DND-41 (cell line): Measurements from ENCODE around the gene LMF2.

Experiments
- ATAC-seq: fragments of 200-7000 bp; cut with Tn5 transposase; 3 replicates; pipeline ENCODE4 v1.9.1; 2021; ENCODE audit warnings: low read depth; ENCODE audit not compliant: insufficient read depth
- DNase-seq: peaks from one replicate; pipeline ENCODE4 v3.0.0-alpha.2; 2020
- H2AFZ ChIP-seq: 2 replicates; pipeline ENCODE4 v1.6.0; 2012; ENCODE audit warnings: low read depth, low read length
- H3K27ac ChIP-seq: 2 replicates; pipeline ENCODE4 v1.5.1; 2012; ENCODE audit warnings: low read length, inconsistent platforms
- H3K27me3 ChIP-seq: fragments of 200-600 bp; sonication (generic); 2 replicates; pipeline ENCODE4 v1.6.0; 2012; ENCODE audit warnings: low read length, mild to moderate bottlenecking, inconsistent platforms; ENCODE audit not compliant: insufficient read depth, poor library complexity
- H3K36me3 ChIP-seq: 2 replicates; pipeline ENCODE4 v1.5.1; 2012; ENCODE audit warnings: low read length, inconsistent platforms; ENCODE audit not compliant: insufficient read depth
- H3K4me1 ChIP-seq: 2 replicates; pipeline ENCODE4 v1.5.1; 2012; ENCODE audit warnings: mild to moderate bottlenecking, low read length; ENCODE audit not compliant: insufficient read depth
- H3K4me2 ChIP-seq: 2 replicates; pipeline ENCODE4 v1.6.0; 2012; ENCODE audit warnings: mild to moderate bottlenecking, moderate library complexity, low read length, inconsistent platforms; ENCODE audit not compliant: insufficient read depth
- H3K4me3 ChIP-seq, 2 experiments: fragments of 200-600 bp in 1 of 2; shearing (Covaris generic) in 1 of 2; 2 replicates each; pipeline ENCODE4 v1.5.1; 2012 to 2016; ENCODE audit warnings: inconsistent platforms in 2 of 2, low read length in 2 of 2, mild to moderate bottlenecking in 2 of 2, low read depth in 1 of 2, moderate library complexity in 1 of 2
- H3K79me2 ChIP-seq: 2 replicates; pipeline ENCODE4 v1.6.0; 2012; ENCODE audit warnings: low read length, inconsistent platforms; ENCODE audit not compliant: insufficient read depth
- H3K9ac ChIP-seq: 2 replicates; pipeline ENCODE4 v1.6.0; 2012; ENCODE audit warnings: low read depth, mild to moderate bottlenecking, inconsistent platforms, low read length, moderate library complexity
- H3K9me3 ChIP-seq: 2 replicates; pipeline ENCODE4 v1.5.1; 2012; ENCODE audit warnings: low read length, moderate library complexity, mild to moderate bottlenecking, inconsistent platforms; ENCODE audit not compliant: insufficient read depth, severe bottlenecking
- H4K20me1 ChIP-seq: 2 replicates; pipeline ENCODE4 v1.6.0; 2012; ENCODE audit warnings: low read length; ENCODE audit not compliant: insufficient read depth
- CTCF ChIP-seq: IDR thresholded peaks from 2 replicates; pipeline ENCODE4 v1.5.1; 2012; ENCODE audit warnings: borderline replicate concordance, low read length, moderate library complexity, mild to moderate bottlenecking; ENCODE audit not compliant: poor library complexity, severe bottlenecking; ENCODE audit errors: extremely low read depth
- EZH2 ChIP-seq: IDR thresholded peaks from 3 replicates; pipeline ENCODE4 v1.6.1; 2012; ENCODE audit warnings: borderline replicate concordance, low read depth, mild to moderate bottlenecking, moderate library complexity, low read length, inconsistent platforms; ENCODE audit not compliant: severe bottlenecking

Gene LMF2

DNA sequence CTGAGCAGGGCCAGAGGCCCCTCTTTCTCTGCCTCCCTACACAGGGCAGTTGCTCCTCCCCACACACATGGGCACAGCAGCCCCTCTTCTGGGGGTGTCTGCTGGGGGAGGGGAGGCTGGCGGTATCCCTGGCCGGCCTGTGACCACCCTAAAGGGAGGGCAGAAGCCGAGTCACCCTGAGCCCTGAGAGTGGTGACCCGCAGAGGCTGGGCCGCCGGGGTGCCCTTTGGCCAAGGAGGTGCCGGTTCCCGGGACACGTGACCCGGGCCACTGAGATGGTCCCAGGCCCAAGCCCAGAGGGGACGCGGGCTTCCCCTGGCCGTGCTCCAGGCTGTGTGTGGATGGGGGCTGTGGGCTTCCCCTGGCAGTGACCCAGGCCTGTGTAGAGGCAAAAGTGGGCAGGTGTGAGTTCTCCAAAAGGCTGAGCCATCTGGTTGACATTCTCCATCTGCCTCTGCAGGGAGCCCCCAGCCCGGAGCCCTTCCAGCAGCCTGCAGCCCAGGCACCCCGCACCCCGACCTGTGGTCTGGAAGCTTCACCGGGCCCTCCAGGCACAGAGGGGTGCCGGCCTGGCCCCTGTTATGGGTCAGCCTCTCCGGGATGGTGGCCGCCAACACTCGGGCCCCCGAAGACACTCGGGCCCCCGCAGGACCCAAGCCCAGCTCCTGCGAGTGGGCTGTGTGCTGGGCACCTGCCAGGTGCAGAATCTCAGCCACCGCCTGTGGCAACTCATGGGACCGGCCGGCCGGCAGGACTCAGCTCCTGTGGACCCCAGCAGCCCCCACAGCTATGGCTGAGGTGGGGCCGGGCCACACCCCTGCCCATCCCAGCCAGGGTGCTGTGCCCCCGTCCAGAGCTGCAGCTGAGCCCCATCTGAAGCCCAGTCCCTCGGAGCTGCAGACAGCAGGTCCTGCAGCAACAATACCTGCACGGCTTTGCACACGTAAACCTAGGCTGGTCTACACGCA is 25.1 kb downstream of the LMF2 start:
- Histone ChIP-seq H3K4me1 (no peaks in the 10 kb centered on the region), H3K79me2 (no peaks in the 10 kb centered on the region), H3K9ac (no peak overlapping the region), H3K4me2 (no peak overlapping the region), H3K27ac (no peak overlapping the region), H3K9me3 (no peaks in the 10 kb centered on the region), H3K4me3 (no peak overlapping the region), H4K20me1 (no peaks in the 10 kb centered on the region), H3K27me3 (no peaks in the 10 kb centered on the region), H3K36me3 (no peaks in the 10 kb centered on the region), H2AFZ (no peak overlapping the region)
- TF ChIP-seq CTCF (no peak), EZH2 (no peak)
- no peak for DNase-seq
- no peak for ATAC-seq

DNA sequence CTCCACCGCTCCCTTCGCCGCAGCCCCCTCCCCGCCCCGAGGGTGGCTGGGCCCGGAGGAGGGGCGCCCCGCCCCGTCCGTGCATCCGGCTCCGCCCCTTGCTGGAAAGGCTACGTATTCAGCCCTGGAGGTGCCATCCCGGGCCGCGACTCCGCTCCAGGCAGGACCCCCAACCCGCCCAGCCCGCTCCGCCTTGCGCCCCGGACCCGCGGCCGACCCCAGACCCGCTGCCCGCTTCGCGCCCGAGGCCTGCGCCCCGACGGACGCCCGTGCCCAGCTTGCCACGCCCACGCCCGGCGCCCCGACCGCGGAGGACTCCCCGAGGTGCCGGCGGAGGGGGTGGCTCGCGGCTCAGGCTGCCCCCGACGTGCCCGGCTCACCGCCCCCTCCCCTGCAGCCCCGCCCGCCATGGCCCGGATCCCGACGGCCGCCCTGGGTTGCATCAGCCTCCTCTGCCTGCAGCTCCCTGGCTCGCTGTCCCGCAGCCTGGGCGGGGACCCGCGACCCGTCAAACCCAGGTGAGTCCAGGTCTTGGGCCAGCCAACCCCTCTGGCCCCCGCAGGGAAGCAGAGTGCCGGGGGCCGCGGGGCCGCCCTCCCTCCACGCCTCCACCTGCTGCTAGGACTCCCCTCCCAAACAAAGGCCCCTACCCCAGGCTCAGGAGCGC is 25.9 kb downstream of the LMF2 start, which contains the start of gene ADM2:
ADM2 (plus strand) TSS at position 104 of the 667 bp plus-strand sequence; CDS start at position 409, 305 bp downstream.
- Histone ChIP-seq H3K27ac (no peak within 1 kb of the TSS), H3K4me1 (peaks cover 5% of the 10 kb centered on the region), H3K27me3 (no peaks in the 10 kb centered on the region), H4K20me1 (no peaks in the 10 kb centered on the region), H3K9me3 (no peaks in the 10 kb centered on the region), H3K79me2 (no peaks in the 10 kb centered on the region), H3K9ac (no peak within 1 kb of the TSS), H2AFZ (no peak within 1 kb of the TSS), H3K4me3 (no peak within 1 kb of the TSS), H3K4me2 (no peak within 1 kb of the TSS), H3K36me3 (no peaks in the 10 kb centered on the region)
- TF ChIP-seq CTCF (no peak), EZH2 (no peak)
- ATAC-seq (no peak), DNase-seq (no peak)

- H3K4me1 ChIP-seq, result peaks cover 5% of the 10 kb centered on the region
- H3K4me2 ChIP-seq, result no peak overlapping the region
- no peak overlapping the region for H3K9ac ChIP-seq
Observed at GRCh38 chr22:50481045-50481439, 26.5 kb downstream of the LMF2 start.

More at GRCh38 chr22:50481045-50481439, 26.5 kb downstream of the LMF2 start:
- no peak overlapping the region for H2AFZ ChIP-seq
- no peaks in the 10 kb centered on the region for H3K79me2 ChIP-seq
- no peaks in the 10 kb centered on the region for H4K20me1 ChIP-seq
- DNase-seq (no peak), ATAC-seq (no peak)
- H3K27ac ChIP-seq, result no peak overlapping the region
- no peaks in the 10 kb centered on the region for H3K9me3 ChIP-seq
- TF ChIP-seq CTCF (no peak), EZH2 (no peak)
- H3K27me3 ChIP-seq, result no peaks in the 10 kb centered on the region
- no peaks in the 10 kb centered on the region for H3K36me3 ChIP-seq
- H3K4me3 ChIP-seq, result no peak overlapping the region
